ENCODE measurements around the gene PGLYRP2.

The PGLYRP2 gene

DNA sequence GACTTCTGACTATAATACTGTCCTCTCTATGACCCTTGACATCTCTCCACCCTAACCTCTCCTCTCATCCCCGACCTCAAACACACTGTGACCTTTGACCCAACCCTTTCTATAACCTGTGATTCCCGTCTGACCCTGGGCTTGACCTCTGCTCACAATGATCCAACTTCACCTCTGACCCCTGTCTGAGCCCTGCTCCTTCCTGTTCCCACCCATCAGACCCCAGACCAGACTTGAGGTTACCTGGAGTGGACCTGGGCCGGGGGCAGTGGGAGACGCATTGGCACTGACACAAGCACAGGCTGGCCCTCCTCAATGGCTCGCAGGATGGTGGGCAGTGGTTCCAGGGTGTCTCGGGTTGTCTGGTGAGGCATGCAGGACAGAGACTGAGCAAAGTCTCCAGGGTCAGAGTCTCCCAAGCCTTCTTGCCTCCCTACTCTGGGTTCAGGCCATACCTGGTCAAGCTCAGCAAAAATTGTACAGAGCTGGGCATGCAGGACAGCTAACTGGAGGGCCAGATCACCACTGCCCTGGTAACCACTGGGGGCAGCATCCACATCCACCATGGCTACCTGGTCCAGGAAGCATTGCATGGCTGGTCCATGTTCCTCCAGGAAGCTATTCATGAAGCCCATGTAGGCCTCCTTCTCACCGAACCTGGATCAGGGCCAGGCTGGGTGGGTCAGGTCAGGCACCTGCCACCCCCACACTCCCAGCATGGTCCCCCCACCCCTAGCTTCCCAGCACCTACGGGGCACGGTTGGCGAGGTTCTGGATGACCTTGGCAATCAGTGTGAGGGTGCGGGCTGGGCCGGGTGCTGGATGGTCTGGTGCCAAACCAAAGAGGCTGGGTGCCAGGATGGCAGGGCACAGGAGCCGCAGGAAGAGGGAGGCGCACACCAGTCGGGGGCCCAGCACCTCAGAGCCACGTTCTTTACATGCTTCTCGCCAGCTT lies 25.1 kb downstream of the PGLYRP2 start:
- no peak for DNase-seq

DNA sequence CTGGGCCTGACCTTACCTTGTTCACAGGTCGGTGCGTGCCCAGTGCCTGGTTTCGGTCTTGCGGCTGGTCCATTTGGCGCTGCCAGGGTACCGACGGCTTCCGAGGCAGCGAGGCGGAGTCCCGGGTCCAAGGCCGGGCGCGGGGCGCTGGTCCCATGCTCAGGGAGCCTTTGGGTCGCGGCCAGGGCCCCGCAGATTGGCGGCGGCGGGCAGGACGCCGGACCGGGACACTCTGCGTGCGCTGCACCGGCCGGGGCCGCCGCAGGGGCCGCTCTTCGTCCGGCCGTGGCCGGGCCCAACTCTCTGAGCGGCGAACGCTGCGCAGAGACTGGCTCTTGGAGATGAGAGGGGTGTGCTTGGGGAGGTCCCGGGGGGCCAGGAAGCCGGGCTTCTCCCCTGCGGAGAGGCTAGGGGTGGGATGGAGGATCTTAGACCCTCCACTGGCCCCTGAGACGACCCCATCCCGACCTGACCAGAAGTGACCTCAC lies 26.2 kb downstream of the PGLYRP2 start:
- no peak for DNase-seq

DNA sequence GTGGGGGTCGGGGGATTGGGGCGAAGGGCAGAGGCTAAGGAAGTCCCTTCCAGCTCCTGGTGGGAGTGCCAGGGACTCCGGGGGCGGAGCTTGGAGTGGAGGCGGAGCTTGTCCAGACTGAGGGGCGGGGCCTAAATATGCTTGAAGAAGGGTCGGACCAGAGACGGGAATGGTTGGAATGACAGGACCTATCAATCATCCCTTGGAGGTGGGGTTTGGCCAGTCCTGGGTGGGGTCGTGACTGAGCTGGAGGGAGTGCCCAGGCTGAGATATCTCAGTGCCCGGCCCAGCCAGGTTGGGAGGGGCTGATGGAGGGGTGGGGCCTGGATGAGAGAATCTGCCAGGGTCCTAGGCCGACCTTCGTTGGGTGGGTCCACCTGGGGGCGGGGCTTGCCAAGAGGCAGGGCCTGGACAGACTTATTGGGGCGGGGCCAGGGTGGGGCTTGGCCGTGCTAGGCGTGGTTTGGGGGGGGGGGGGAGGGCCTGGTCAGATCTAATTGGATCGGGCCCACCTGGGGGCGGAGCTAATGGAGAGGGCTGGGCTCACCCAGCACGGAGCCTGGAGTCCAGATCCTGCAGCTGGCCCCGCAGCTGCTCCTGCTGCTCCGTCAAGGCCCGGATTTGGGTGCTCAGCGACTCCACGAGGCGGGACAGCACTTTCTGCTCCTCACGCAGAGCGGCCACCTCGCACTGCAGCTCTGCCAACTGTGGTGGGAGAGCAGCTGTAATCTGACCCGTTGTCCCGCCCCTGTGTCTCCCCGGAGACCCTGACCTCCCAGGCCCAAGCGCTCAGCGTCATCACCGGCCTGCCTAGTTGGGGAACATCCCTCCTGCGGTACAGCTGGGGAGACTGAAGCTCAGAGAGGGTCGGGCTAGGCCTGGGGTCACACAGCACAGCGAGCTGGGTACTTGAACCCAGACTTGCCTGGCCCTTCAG lies 26.9 kb downstream of the PGLYRP2 start:
- peak; percentile 70 for DNase-seq

DNA sequence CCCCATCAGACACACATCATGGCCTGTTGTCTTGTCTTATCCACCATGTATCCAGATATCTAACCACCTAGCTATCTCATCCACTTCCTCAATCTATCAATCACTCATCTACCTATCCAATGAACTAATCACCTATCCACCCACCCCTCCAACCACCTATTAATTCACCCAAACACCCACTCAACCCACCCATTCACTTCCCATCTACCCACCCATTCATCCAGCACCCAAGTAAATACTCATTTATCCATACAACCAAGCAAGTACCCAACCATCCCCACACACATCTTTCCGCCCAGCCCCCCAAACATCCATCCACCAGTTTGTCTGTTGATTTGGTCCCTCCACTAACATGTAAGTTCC lies 28.8 kb downstream of the PGLYRP2 start:
- no peak for DNase-seq

GRCh38 chr19:15449620-15450527 lies 29.4 kb downstream of the PGLYRP2 start, which contains the start of gene WIZ:
Gene WIZ, minus strand, starts transcription at chr19:15449956. Its CDS starts 1,649 bp downstream, at chr19:15448307.
- DNase-seq = peak; percentile 82

DNA sequence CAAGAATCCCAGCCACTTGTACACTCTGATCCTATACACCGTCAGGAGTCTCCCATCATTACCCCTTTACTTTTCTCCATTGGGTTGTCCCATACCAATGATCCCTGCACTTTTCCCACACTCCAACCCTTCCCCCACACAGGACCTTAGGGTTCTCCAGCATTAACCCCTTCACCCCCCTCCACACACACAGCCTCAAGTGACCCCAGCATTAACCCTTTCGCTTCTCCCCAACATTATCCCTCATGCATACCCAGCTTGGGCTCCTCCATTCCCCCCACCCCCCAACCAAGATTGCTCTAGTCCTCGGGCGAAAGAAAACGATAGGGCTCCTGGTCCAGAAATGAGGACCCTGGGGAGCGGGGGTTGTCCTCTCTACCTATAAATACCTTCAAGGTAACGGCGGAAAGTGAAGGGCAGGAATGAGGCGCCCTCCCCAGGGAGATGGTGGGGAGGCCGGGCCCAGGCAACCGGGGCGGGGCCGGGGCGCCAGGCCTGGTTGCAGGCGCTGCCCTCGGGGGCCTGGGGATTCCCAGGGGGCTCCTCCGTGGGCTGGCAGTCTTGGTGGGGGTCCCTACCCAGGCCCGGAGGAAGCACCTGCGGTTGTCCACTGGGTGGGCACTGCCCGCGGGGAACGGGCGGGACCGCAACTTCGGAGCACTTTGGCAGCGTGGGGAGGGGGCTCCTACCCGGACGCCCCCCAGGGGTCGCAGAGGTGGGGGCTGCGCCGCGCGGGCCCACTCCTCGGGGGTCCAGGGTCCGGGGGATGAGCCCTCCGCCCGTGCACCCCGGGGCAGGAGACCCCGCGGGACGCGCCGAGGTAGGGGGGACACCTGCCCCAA lies 30.3 kb downstream of the PGLYRP2 start:
- DNase-seq = peak; percentile 35

DNA sequence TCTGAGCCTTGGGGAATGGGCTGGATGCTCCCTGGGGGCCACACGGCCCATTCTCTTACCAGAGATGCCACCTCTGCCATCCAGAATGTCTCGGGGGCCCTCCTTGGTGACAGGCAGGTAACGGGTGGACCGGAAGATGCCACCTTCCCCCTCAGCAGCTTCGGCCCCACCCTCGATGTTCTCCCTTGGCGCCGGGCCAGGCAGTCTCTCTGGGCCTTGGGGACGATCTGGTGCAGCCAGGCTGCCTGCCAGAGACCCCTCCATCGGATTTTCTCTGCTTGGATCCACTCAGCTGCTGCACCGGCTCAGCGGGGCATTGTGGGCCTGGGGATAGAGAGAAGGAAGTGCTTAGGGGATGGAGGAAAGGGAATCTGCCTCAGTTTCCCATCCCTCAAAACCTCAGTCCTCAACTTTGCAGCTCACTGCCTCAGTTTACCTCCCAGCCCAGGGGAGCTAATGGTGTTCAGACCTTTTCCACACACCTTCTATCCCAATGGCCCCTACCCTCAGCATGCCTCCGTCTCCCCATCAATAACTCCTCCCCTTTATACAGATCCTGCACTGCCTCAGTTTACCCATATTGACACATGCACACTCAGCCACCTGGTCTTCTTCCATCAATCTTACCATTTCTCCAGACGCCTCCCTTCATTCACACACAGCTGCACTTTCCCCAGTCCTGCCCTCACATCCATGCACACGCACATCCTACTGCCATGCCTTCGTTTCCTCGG lies 31.1 kb downstream of the PGLYRP2 start:
- peak; percentile 50 for DNase-seq

DNA sequence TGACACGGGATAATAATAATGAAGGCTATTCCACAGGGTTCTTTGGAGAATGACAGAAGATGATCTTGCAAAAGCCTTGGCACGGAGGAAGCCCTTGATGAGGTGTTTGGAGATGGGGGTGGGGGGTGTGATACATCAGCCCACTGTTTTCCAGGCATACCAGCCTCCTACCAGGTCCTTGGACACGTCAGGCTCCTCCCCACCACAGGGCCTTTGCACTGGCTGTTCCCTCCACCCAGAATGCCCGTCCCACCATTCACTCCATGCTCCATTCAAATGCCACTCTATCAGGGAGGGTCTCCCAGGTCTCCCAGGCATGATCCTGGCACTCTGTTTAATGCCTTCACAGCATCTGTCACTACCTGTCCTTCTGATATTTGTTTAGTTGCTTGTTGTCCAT lies 32.2 kb downstream of the PGLYRP2 start:
- no peak for DNase-seq

- no peak for DNase-seq
Measured at GRCh38 chr19:15445807-15446376, 33.4 kb downstream of the PGLYRP2 start.

DNA sequence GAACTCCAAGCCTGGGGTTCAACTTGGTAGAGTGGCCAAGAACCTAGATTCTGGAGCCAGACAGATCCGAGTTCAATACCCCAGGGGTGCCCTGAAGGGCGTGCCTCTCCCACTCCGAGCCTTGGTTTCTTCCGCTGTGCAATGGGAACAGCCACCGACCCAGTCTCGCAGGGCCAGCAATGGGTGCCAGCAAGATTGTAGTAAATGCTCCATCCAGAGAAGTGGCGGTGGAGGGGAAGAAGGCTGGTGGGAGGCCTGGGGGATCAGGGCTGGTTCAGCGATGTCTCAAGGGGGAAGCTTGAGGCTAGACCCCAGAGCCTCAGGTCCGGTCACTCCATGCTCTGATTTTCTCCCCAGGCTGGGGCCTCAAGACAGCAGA lies 34.1 kb downstream of the PGLYRP2 start:
- DNase-seq = no peak

DNA sequence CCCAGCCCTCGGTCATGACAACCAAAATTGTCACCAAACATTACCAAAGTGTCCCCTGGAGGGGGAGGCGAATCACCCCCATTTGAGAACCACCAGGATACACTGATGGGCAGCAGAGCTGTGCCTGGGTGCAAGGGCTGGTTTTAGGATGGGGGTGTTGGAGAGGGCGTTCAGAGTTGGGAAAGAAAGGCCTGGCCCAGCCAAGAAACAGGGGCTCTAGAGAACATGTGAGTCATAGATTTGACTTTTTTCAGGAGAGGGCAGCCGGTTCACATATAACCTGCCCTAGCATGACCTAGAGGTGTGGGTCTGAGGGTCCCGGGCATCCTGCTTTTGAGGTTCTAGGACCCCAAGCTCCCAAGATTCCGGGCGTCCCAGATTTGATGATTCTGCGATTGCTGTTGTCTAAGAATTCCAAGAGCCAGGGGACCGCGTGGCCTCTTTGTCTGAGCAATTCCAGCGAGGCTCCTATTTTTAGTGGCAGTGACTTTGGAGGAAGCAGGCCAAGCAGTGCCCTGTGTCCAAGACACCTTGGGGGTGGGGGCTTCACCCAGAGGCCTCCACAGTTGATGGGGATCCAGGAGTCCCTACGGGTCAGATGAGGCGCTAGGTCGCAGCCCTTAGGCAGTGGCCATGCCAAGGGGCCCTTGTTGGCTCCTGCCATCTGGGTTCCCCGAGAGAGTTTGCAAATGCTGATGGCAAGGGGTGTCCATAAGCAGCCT lies 34.6 kb downstream of the PGLYRP2 start:
- DNase-seq = no peak

DNA sequence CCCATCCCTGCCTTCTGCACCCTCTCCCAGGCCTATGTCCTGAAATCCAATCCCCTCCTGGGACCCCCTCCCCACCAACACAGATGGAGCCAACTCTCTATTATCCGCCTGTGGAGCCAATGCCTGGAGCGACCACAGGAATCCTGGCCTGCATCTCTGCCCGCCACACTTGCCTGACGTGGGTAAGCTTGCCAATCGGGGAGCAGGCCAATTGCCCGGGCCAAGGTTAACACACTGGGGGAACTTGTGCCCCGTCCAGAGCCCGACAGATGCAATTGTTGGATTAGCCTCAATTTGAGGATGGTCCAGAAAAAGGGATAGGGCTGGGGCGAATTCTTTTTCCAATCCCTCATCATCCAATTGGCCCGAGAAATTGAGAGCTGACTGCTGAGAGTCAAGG lies 35.5 kb downstream of the PGLYRP2 start:
- DNase-seq = no peak

GRCh38 chr19:15443325-15443724 lies 36.0 kb downstream of the PGLYRP2 start:
- no peak for DNase-seq

GRCh38 chr19:15442142-15442920 lies 37.0 kb downstream of the PGLYRP2 start:
- no peak for DNase-seq

- no peak for DNase-seq
Measured at GRCh38 chr19:15441317-15441716, 38.0 kb downstream of the PGLYRP2 start.

- no peak for DNase-seq
Measured at GRCh38 chr19:15439821-15440641, 39.3 kb downstream of the PGLYRP2 start.

- DNase-seq = no peak
Measured at GRCh38 chr19:15439078-15439799, 40.1 kb downstream of the PGLYRP2 start.

Measured in NCI-H69 (cell line).